Endothelial cell of umbilical vein (primary cell): ENCODE results near the gene NF1. TPM values are rescaled to one million over a fixed set of nuclear protein-coding genes. Genes with fewer than 3 reads are reported as not detected.

Experiments used
- BruUV-seq: library from RNA; stranded (reverse); fragments of 400-500 nt; replicated peaks from 2 replicates; lab custom pipeline; 2021; lab: Mats Ljungman, UMichigan
- CTCF ChIA-PET: fragments of 300-600, 350-600 bp; sonication (Branson Sonifier 250); formaldehyde crosslinking; loops from one replicate; lab custom pipeline; 2021; ENCODE audit warnings: antibody characterized with exemption, inconsistent platforms; lab: Charles Lee
- POLR2A ChIA-PET: fragments of 300-600, 350-600 bp; sonication (Branson Sonifier 250); formaldehyde crosslinking; loops from one replicate; lab custom pipeline; 2021; ENCODE audit warnings: antibody characterized with exemption, inconsistent platforms; lab: Charles Lee
- DNase-seq: peaks from one replicate; pipeline ENCODE4 v3.0.0-alpha.2; 2011; ENCODE audit warnings: low read depth, low spot score
- FAIRE-seq: peaks from 2 replicates; lab custom pipeline; 2011; peaks lifted over from hg19 to GRCh38; lab: Jason Lieb, UNC
- H2AFZ ChIP-seq: 2 replicates; pipeline ENCODE4 v1.6.0; 2012; ENCODE audit warnings: low read depth, low read length, control low read depth, inconsistent platforms
- H3K27ac ChIP-seq: 2 replicates; pipeline ENCODE4 v1.5.1; 2011; ENCODE audit warnings: low read depth, mild to moderate bottlenecking, control low read depth, low read length, moderate library complexity; ENCODE audit not compliant: insufficient read depth
- H3K27me3 ChIP-seq, 2 experiments: 2 replicates each; pipeline versions ENCODE4 v1.6.0 to v1.6.1; 2011; ENCODE audit warnings: low read length in 2 of 2, mixed read lengths in 1 of 2; ENCODE audit not compliant: control insufficient read depth in 2 of 2, insufficient read depth in 2 of 2
- H3K36me3 ChIP-seq, 2 experiments: 2 replicates in 1 of 2; 3 replicates in 1 of 2; pipeline ENCODE4 v1.5.1; 2011; ENCODE audit warnings: low read length in 2 of 2, mild to moderate bottlenecking in 1 of 2, moderate library complexity in 1 of 2; ENCODE audit not compliant: control insufficient read depth in 2 of 2, insufficient read depth in 2 of 2; ENCODE audit errors: extremely low read depth in 1 of 2
- H3K4me1 ChIP-seq: 3 replicates; pipeline ENCODE4 v1.5.1; 2011; ENCODE audit warnings: mild to moderate bottlenecking, low read length; ENCODE audit not compliant: control insufficient read depth, insufficient read depth; ENCODE audit errors: extremely low read depth
- H3K4me2 ChIP-seq: 2 replicates; pipeline ENCODE4 v1.6.1; 2011; ENCODE audit warnings: low read length, control low read depth, mixed read lengths; ENCODE audit not compliant: insufficient read depth
- H3K4me3 ChIP-seq, 3 experiments: fragments of 200-600 bp in 1 of 3; sonication (generic), shearing (Covaris generic) in 1 of 3; replicated peaks in 1 of 3; 2 replicates each; pipeline ENCODE4 v1.5.1; 2011 to 2016; ENCODE audit warnings: control low read depth in 3 of 3, low read length in 3 of 3, mild to moderate bottlenecking in 2 of 3, inconsistent platforms in 1 of 3, low read depth in 1 of 3, moderate library complexity in 1 of 3; ENCODE audit not compliant: insufficient read depth in 1 of 3
- H3K79me2 ChIP-seq: 2 replicates; pipeline ENCODE4 v1.6.0; 2012; ENCODE audit warnings: low read length, inconsistent platforms; ENCODE audit not compliant: control insufficient read depth, insufficient read depth
- H3K9ac ChIP-seq: replicated peaks from 2 replicates; pipeline ENCODE3; 2011; ENCODE audit warnings: low read length, control low read depth; ENCODE audit not compliant: insufficient read depth; ENCODE audit errors: extremely low read depth
- H3K9me1 ChIP-seq: replicated peaks from 3 replicates; pipeline ENCODE4 v1.6.0; 2011; ENCODE audit warnings: mild to moderate bottlenecking, low read length; ENCODE audit not compliant: control insufficient read depth, insufficient read depth; ENCODE audit errors: extremely low read depth
- H3K9me3 ChIP-seq: replicated peaks from 2 replicates; pipeline ENCODE4 v1.5.1; 2012; ENCODE audit warnings: low read length, inconsistent platforms; ENCODE audit not compliant: control insufficient read depth, insufficient read depth
- H4K20me1 ChIP-seq: replicated peaks from 2 replicates; pipeline ENCODE3; 2011; ENCODE audit warnings: mild to moderate bottlenecking, low read length; ENCODE audit not compliant: control insufficient read depth, insufficient read depth; ENCODE audit errors: extremely low read depth
- CTCF ChIP-seq, 2 donors: IDR thresholded peaks; 1 replicate in 1 of 2; 2 replicates in 1 of 2; pipeline ENCODE4 v1.5.1; 2011; ENCODE audit warnings: low read length in 2 of 2, mild to moderate bottlenecking in 2 of 2, moderate library complexity in 2 of 2, control low read depth in 1 of 2, inconsistent platforms in 1 of 2, low read depth in 1 of 2; ENCODE audit not compliant: insufficient read depth in 1 of 2; ENCODE audit errors: extremely low read depth in 1 of 2
- EZH2 ChIP-seq: IDR thresholded peaks from 2 replicates; pipeline ENCODE4 v1.6.1; 2012; ENCODE audit warnings: borderline replicate concordance, low read depth, mild to moderate bottlenecking, moderate library complexity, low read length, inconsistent platforms; ENCODE audit not compliant: severe bottlenecking
- FOS ChIP-seq: IDR thresholded peaks from 2 replicates; pipeline ENCODE4 v1.6.1; 2011; ENCODE audit warnings: mild to moderate bottlenecking, low read length, moderate library complexity, borderline replicate concordance; ENCODE audit not compliant: insufficient read depth
- GATA2 ChIP-seq: IDR thresholded peaks from 2 replicates; pipeline ENCODE4 v1.7.0; 2011; ENCODE audit warnings: low read depth, mild to moderate bottlenecking, moderate library complexity, mixed read lengths, low read length; ENCODE audit not compliant: insufficient read length, insufficient read depth
- JUN ChIP-seq: IDR thresholded peaks from 2 replicates; pipeline ENCODE4 v1.6.1; 2011; ENCODE audit warnings: borderline replicate concordance, low read depth; ENCODE audit not compliant: insufficient read length, insufficient read depth
- MAX ChIP-seq: IDR thresholded peaks from 2 replicates; pipeline ENCODE4 v1.6.1; 2011; ENCODE audit not compliant: insufficient read depth, insufficient read length
- MYC ChIP-seq: IDR thresholded peaks from one replicate; pipeline ENCODE4 v1.6.1; 2011; ENCODE audit warnings: mild to moderate bottlenecking, low read depth, low read length
- POLR2A ChIP-seq: IDR thresholded peaks from 2 replicates; pipeline ENCODE4 v1.6.1; 2012; ENCODE audit warnings: low read depth, mild to moderate bottlenecking, control low read depth, low read length
- POLR2AphosphoS5 ChIP-seq: IDR thresholded peaks from 2 replicates; pipeline ENCODE4 v1.6.1; 2012; ENCODE audit warnings: low read depth, mild to moderate bottlenecking, control low read depth, low read length, moderate library complexity; ENCODE audit not compliant: insufficient read depth
- dilution Hi-C: fragments of 300-500 bp; cut with MboI; formaldehyde crosslinking; loops from one replicate; pipeline ENCODE4 v1.15.0; 2019; ENCODE audit warnings: low sequenced_read_pairs; ENCODE audit not compliant: extremely low pct_ligation_motif_present
- intact Hi-C: fragments of 100-400 bp; cut with micrococcal nuclease; formaldehyde crosslinking; loops from one replicate; pipeline ENCODE4 v1.10.0; 2022
- polyA plus RNA-seq, 4 experiments: library from polyadenylated mRNA; depleted of rRNA in 3 of 4; stranded (reverse) in 3 of 4; unstranded in 1 of 4; fragments of >200 nt; gene quantifications; 2 replicates each; pipeline versions ENCODE4 v1.2.1 to v1.2.3, GENCODE V29; 2011 to 2012; ENCODE audit warnings: missing spikeins in 1 of 4
- total RNA-seq: library from RNA; stranded (reverse); gene quantifications from 2 replicates; pipeline ENCODE4 v1.2.3, GENCODE V29; 2021

Gene NF1
- total and polyA plus RNA-seq, 2 donors (not counting 3 experiments of a cell fraction or from before 2014, with no cell fraction given): 13.7 to 42.4 TPM

- intact Hi-C loops: no loop called here
- no peak overlapping the region for H2AFZ ChIP-seq
- no peak for DNase-seq
- H3K27ac ChIP-seq: no peak overlapping the region
- H3K79me2 ChIP-seq: no peaks in the 10 kb centered on the region
- BruUV-seq: no TSS peak
- H3K27me3 ChIP-seq: no peaks in the 10 kb centered on the region
- TF ChIP-seq EZH2 (no peak), POLR2A (no peak), JUN (no peak), MAX (no peak), FOS (no peak), CTCF (IDR thresholded peaks at IDR 0.05; ENCODE audit: extremely low read depth in 1 of 2, insufficient read depth in 1 of 2, low read depth in 1 of 2, low read length in 2 of 2) (no peak), MYC (no peak), POLR2AphosphoS5 (no peak), GATA2 (no peak)
- no peaks in the 10 kb centered on the region for H3K4me1 ChIP-seq
- H4K20me1 ChIP-seq: no peaks in the 10 kb centered on the region
- H3K9ac ChIP-seq: no peak overlapping the region
- POLR2A ChIA-PET: no interaction called here
- H3K4me3 ChIP-seq: no peak overlapping the region
- H3K4me2 ChIP-seq: no peak overlapping the region
- no peaks in the 10 kb centered on the region for H3K9me3 ChIP-seq
- CTCF ChIA-PET: interaction anchor here (0.8 to 2.8 kb wide), 2 partner anchors 9 to 14 kb away, joined by 3 to 12 read pairs; no protein-coding TSS in a partner anchor
- H3K36me3 ChIP-seq: peaks cover 0 to 4% of the 10 kb centered on the region in 2 experiments
- dilution Hi-C loops: no loop called here
- no peak for FAIRE-seq
- no peaks in the 10 kb centered on the region for H3K9me1 ChIP-seq
Observed at GRCh38 chr17:31224366-31224765, 129.6 kb downstream of the NF1 start.
